HT1080 (cell line): ENCODE measurements around the gene CAPN13. TPM values are rescaled to one million over a fixed set of nuclear protein-coding genes. Genes with fewer than 3 reads are reported as not detected.
A peak's percentile ranks its signal among the peaks of the same experiment; 100 is the strongest.

Source experiments
- DNase-seq: peaks from one replicate; pipeline ENCODE4 v3.0.0-alpha.2; 2015; ENCODE audit warnings: low read depth
- small RNA-seq: library from RNA; depleted of rRNA; stranded (forward); fragments of <200 nt; gene quantifications from one replicate; pipeline ENCODE3, GENCODE V24; 2014
- total RNA-seq: library from RNA; depleted of rRNA; stranded (reverse); fragments of >200 nt; shearing (Covaris generic); gene quantifications from 2 replicates; pipeline ENCODE4 v1.2.3, GENCODE V29; 2014

Gene CAPN13
- total RNA-seq, 1 experiment from 2014 or later: not detected

DNA sequence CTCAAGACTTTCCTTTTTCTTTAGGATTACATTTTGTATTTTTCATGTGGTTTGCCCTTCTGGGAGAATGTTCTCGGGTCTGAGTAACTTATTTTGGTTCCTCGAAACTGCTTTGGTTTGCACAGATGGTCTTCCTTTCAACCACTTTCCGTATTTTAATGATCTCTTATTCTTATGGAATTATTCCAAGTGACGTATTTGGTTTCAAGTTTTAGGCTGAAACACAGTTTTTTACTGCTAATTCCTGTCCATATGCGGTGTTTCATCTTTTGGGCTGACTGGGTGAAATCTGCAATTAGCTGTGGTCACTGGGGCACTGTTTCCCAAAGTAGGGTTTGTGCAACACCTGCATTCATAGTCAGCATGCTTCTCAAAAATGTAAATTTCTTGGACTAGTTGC lies 122.7 kb downstream of the CAPN13 start:
- DNase-seq: no peak

DNA sequence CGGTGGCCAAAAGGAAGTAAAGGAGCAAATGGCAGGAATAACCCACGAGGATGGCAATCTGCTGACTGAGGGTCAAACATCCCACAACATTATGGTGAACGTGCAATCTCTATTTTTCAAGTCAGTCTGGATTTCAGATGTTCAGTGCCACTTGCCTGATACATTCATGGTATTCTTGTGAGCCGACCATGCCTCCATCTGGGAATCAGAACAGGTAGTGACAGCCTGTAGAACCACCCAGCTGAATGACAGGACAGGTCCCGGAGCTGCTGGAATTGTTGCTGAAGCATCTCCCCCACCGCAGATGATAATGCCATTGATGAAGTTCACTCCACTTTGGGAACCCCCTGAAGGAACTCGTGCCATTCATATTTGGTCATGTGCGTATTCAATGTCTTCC lies 123.2 kb downstream of the CAPN13 start:
- DNase-seq: no peak

DNA sequence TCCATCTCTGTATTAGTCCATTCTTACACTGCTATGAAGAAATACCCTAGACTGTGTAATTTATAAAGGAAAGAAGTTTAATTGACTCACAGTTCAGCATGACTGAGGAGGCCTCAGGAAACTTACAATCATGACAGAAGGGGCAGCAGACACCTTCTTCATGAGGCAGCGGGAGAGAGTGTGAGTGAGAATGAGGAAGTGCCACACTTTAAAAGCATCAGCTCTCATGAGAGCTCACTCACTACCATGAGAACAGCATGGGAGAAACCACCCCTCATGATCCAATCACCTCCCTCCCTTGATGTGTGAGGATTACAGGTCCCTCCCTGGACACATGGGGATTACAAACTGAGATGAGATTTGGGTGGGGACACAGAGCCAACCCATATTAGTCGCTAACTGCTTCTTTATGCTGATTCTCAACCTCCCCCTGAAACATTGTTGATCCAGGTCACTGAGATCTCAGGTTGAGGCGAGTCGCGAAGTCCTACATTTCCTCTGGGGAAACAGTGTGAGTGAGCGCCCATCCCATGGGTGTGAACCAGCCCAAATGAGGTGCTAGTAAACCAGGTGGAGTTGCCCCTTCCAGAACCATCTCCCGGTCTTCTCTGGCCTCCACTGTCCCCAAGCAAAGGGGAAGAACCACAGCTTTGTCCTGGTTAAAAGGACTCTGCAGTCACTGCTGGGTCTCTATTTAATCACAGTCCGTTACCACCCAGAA lies 123.8 kb downstream of the CAPN13 start:
- no peak for DNase-seq

DNA sequence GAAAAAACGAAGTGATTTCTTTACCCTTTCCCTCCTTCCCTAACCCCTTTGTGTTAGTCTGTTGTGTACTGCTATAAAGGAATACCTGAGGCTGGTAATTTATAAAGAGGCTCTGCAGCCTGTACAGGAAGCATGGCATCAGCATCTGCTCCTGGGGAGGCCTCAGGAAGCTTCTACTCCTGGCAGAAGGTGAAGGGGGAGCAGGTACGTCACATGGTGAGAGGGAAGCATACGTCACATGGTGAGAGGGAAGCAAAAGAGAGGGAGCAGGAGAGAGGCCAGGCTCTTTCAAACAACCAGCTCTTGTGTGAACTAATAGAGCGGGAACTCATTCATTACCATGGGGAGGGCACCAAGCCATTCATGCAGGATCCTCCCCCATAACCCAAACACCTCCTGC lies 126.2 kb downstream of the CAPN13 start:
- DNase-seq: no peak

DNA sequence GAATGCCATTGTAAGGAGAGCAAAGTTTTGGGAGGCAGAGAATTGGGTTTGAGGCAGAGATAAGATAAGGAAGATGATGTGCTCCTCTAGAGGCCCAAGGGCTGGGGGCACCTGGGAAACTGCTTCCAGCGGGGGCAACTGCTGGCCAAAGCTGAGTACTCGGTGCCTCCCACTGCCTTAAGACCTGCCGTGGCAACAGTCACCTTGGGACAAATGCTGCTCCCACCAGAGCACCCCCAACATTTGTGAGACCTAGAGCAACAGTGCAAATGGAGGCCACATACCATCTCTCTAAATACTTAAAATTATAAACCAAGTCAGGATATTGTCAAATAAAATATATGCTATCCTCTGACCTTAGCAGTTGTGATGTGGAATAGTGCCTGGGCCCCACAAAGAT lies 127.1 kb downstream of the CAPN13 start:
- no peak for DNase-seq

DNA sequence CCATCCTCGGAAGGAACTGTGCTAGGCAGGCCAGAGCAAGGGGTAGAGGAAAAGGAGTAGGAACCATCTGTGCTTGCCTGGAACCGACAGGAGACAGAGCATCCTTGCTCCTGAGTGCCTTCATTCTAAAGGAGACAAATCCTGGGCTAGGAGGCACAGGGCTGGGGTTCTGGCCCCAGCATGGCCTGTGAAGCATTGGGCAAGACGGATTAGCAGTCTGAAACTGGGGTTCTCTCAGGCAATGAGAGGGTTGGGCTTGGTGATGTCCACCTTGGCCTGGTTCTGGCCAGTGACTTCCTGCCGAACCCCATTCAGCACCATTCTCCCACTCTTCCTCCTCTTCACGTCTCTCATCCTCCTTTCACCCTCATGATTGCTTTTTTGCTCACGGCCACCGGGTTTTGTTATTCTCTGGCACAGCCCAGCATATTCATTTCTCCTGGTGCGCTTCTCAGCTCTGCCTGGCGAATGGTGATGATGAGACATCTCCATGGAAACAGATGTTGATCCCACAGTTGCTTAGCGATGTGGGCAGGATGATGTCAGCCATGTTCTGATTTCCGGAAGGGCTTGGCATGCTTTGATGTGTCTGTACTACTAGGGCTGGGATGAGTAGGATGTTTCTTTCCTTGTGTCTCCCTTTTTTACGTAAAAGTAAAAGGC lies 127.7 kb downstream of the CAPN13 start:
- peak; percentile 73 for DNase-seq

DNA sequence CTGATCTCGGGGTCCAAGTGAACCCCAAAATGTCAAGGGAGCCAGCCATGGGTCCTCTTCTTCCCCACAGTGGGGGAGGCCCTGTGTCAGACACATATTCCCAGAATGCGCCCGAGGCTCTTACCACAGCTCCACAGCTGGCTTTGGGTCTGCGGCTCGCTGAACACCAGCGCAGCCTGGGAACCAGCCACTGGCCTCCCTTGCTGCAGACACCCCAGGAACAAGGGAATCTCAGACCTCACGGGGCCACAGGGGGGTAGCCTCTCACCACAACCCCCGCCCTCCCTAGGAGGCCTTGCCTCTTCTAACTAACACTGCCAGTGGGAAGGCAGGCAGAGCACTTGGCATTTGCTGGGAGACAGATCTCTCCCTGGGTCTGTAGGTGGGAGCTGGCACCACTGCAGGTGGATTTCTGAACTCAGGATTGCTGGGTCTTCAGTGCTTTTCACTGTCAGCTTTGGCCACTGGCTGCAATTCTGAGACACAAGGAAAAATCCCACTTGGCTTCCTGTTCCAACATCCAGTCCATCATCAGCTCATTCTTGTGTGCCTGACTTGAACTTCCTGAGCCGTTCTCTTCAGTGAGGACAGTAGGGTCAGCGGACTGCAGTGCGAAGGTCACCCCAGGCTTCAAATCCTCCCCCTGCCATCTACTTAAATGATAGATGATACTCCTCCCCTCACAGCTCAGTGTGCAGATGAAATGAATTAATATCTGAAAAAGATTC lies 128.7 kb downstream of the CAPN13 start:
- no peak for DNase-seq

DNA sequence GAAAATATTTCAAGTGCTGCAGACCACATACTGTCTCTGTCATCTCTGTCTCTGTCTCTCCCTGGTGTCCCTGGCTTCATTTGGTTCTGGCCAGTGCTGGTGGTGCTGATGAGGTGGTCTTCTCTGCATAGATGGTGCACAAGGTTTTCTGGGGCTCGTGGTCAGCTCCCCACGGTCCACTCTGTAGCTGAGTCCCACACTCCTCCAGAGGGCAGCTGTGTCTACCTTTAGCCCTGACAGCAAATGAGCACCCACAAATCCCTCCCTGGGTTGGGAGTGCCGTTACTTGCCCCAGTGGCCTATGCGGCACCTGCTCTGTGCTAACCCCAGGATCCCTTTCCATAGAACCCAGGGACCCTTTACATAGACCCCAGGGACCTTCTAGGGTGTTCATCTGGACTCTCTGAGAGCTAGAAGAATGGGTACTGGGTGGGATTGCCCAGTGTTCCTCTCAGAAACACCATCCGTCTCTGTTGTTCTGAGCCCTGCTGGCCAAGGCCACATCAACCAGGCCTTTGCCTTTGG lies 129.3 kb downstream of the CAPN13 start:
- no peak for DNase-seq

DNA sequence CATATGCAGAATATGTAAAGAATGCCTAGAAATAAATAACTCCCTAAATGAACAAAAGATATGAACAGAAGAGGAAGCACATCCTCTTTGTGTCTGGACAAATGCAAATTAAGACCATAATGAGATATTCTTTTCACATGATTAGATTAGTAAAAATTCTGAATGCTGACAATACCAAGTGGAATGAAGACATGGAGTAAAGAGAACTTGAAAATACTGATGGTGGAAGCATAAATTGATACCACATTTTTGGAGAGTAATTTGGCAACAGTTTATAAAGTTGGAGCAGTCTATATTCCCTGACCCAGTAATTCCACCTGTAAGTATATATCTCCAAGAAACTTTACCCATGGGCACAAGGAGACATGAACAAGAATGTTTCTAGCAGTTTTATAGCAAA lies 130.0 kb downstream of the CAPN13 start:
- DNase-seq: no peak

DNA sequence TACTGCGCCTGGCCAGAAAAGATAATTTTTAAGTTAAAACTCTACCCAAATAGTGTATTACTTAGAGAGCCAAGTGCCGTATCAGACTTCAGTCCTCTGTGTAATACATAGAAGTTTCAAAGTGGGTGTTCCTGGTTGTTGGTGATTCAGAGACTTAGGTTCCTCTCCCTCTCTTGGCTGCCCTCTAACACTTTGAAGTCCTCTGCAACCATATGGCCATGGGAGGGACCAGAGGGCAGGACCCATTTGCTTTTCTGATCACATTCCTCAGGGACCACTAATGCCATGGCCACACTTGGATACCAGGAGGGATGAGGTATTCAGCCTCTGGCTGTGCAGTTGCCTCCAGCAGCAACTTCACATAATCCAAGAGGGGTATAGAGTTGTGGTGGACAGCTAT lies 131.5 kb downstream of the CAPN13 start:
- peak; percentile 44 for DNase-seq

DNA sequence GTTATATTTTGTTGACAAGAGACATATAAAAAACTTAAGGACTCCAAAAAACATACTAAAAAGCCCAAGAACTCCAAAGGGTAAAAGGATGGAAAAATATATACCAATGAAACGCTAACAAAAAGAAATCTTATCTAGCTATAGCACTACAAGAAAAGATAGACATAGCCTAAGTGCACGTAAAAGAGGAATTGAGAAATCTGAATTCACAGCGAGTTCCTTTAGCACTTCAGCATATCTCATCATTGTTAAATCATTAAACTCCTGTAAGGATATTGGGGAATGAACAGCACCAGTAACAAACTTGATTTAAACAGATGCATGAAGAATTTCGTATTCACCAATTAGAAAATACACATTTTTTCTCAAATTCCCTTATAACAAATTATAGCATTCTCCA lies 134.1 kb downstream of the CAPN13 start:
- no peak for DNase-seq

Small RNAs within 50 kb of the gene (small RNA-seq; reads per million reads assigned to genes)
- not detected for gene AC092569.1
